ENCODE measurements around the gene KRT6C.

DNA sequence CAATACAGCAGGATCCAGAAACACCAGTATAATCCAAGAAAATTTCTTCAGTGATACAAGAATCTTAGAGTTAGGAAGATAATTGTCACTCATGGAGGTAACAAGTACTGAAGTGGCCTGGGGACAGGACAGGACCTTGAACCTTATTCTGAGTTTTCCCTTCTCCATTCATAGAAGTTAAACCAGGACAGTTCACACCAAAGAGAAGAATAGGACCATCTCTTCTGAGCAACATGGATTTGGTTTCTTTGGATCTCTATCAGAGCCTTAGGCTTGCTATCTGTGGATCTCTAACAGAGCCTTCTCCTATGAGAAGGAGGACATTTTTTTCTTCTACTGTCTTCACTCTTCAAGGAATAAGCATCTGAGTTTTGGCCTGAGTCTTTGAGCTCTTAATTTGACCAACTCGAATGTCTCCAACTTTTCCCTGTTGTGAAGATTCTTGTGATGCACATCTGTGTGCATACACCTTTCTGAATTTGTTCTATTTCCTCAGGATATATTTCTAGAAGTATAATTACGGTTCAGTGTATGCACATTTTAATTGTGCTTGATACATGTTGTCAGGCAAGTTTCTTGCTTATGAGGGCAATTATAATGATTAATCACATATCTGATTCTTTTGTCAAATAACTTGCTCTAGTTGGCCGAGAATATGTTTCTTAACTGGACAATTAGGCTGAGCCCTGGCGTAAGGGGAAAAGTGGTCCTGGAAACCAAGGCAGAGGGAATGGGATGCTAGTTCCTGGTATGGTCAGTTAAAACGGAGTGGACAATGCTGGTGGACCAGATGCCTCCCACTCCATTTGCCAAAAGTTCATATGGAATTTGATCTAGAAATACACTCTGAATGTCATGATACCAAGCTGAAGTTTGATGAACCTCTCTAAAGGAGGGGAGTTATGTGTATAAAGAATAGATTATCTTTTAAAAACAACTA is 12.8 kb upstream of the KRT6C start:
- TF ChIP-seq, protein P1, sequence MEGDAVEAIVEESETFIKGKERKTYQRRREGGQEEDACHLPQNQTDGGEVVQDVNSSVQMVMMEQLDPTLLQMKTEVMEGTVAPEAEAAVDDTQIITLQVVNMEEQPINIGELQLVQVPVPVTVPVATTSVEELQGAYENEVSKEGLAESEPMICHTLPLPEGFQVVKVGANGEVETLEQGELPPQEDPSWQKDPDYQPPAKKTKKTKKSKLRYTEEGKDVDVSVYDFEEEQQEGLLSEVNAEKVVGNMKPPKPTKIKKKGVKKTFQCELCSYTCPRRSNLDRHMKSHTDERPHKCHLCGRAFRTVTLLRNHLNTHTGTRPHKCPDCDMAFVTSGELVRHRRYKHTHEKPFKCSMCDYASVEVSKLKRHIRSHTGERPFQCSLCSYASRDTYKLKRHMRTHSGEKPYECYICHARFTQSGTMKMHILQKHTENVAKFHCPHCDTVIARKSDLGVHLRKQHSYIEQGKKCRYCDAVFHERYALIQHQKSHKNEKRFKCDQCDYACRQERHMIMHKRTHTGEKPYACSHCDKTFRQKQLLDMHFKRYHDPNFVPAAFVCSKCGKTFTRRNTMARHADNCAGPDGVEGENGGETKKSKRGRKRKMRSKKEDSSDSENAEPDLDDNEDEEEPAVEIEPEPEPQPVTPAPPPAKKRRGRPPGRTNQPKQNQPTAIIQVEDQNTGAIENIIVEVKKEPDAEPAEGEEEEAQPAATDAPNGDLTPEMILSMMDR (IDR thresholded peaks at IDR 0.05), result no peak
- TF ChIP-seq POLR2A (IDR thresholded peaks at IDR 0.05), result no peak
